IMR-90 (cell line): ENCODE data around the gene SMIM36. TPM values are rescaled to one million over a fixed set of nuclear protein-coding genes. Genes with fewer than 3 reads are reported as not detected.

ENCODE experiments used
- ATAC-seq: fragments of 200-7000 bp; cut with Tn5 transposase; 2 replicates; pipeline ENCODE4 v1.9.1; 2020; ENCODE audit warnings: low read depth, mild to moderate bottlenecking, moderate library complexity
- BruUV-seq: library from RNA; stranded (reverse); fragments of 400-500 nt; replicated peaks from 2 replicates; lab custom pipeline; 2021; lab: Mats Ljungman, UMichigan
- CTCF ChIA-PET: fragments of 300-600 bp; formaldehyde crosslinking; extraction: SDS; loops from one replicate; lab custom pipeline; 2021; ENCODE audit warnings: antibody characterized with exemption; lab: Yijun Ruan, JAX
- POLR2A ChIA-PET: fragments of 300-600 bp; sonication (Branson Sonifier 250); formaldehyde crosslinking; loops from one replicate; lab custom pipeline; 2022; ENCODE audit warnings: antibody characterized with exemption; ENCODE audit not compliant: unreplicated experiment; lab: Charles Lee
- DNase-seq: peaks from one replicate; pipeline ENCODE4 v3.0.0; 2013
- H2AFZ ChIP-seq: replicated peaks from 2 replicates; pipeline ENCODE3; 2013; ENCODE audit warnings: low read length, mild to moderate bottlenecking; ENCODE audit not compliant: poor library complexity
- H2AK5ac ChIP-seq: 2 replicates; pipeline ENCODE4 v1.6.1; 2013; ENCODE audit warnings: low read depth, low read length, inconsistent platforms
- H2AK9ac ChIP-seq: replicated peaks from 2 replicates; pipeline ENCODE3; 2013; ENCODE audit warnings: mild to moderate bottlenecking, low read depth, low read length, moderate library complexity; ENCODE audit not compliant: poor library complexity
- H2BK120ac ChIP-seq: 2 replicates; pipeline ENCODE4 v1.6.1; 2013; ENCODE audit warnings: low read depth, low read length, inconsistent platforms
- H2BK15ac ChIP-seq: 3 replicates; pipeline ENCODE4 v1.6.1; 2013; ENCODE audit warnings: low read depth, low read length, inconsistent platforms
- H2BK20ac ChIP-seq: 2 replicates; pipeline ENCODE4 v1.6.1; 2013; ENCODE audit warnings: low read depth, mild to moderate bottlenecking, inconsistent platforms, low read length, moderate library complexity
- H2BK5ac ChIP-seq: 2 replicates; pipeline ENCODE4 v1.6.1; 2013; ENCODE audit warnings: mild to moderate bottlenecking, low read depth, low read length, inconsistent platforms; ENCODE audit not compliant: poor library complexity, severe bottlenecking
- H3K14ac ChIP-seq: replicated peaks from 2 replicates; pipeline ENCODE4 v1.6.1; 2013; ENCODE audit warnings: low read depth, low read length, inconsistent platforms
- H3K18ac ChIP-seq: 2 replicates; pipeline ENCODE4 v1.6.1; 2013; ENCODE audit warnings: low read depth, low read length, control low read depth
- H3K23ac ChIP-seq: 2 replicates; pipeline ENCODE4 v1.6.1; 2013; ENCODE audit warnings: low read depth, low read length, inconsistent platforms
- H3K27ac ChIP-seq: 2 replicates; pipeline ENCODE4 v1.5.1; 2013; ENCODE audit warnings: mild to moderate bottlenecking, control low read depth, low read length; ENCODE audit not compliant: insufficient read depth
- H3K27me3 ChIP-seq: 2 replicates; pipeline ENCODE4 v1.6.1; 2013; ENCODE audit warnings: low read length; ENCODE audit not compliant: control insufficient read depth, insufficient read depth
- H3K36me3 ChIP-seq: 2 replicates; pipeline ENCODE4 v1.6.1; 2013; ENCODE audit warnings: low read length, mixed read lengths; ENCODE audit not compliant: control insufficient read depth, insufficient read depth
- H3K4ac ChIP-seq: 2 replicates; pipeline ENCODE4 v1.6.1; 2013; ENCODE audit warnings: low read depth, low read length, inconsistent platforms
- H3K4me1 ChIP-seq: 2 replicates; pipeline ENCODE4 v1.6.1; 2013; ENCODE audit warnings: low read length, mixed read lengths; ENCODE audit not compliant: control insufficient read depth, insufficient read depth
- H3K4me2 ChIP-seq: 2 replicates; pipeline ENCODE4 v1.6.1; 2013; ENCODE audit warnings: low read depth, mild to moderate bottlenecking, control low read depth, low read length, moderate library complexity
- H3K4me3 ChIP-seq: 2 replicates; pipeline ENCODE4 v1.5.1; 2013; ENCODE audit warnings: low read depth, mild to moderate bottlenecking, control low read depth, low read length, moderate library complexity; ENCODE audit not compliant: insufficient read depth
- H3K56ac ChIP-seq: 2 replicates; pipeline ENCODE4 v1.6.1; 2013; ENCODE audit warnings: low read length, inconsistent platforms; ENCODE audit not compliant: insufficient read depth; ENCODE audit errors: extremely low read depth
- H3K79me1 ChIP-seq, 2 experiments: 2 replicates each; pipeline ENCODE4 v1.6.1; 2013; ENCODE audit warnings: low read length in 2 of 2, inconsistent platforms in 1 of 2, low read depth in 1 of 2
- H3K9ac ChIP-seq: 2 replicates; pipeline ENCODE4 v1.6.1; 2013; ENCODE audit warnings: low read depth, low read length, control low read depth
- H3K9me1 ChIP-seq: 2 replicates; pipeline ENCODE4 v1.6.1; 2013; ENCODE audit warnings: low read length, inconsistent platforms; ENCODE audit not compliant: insufficient read depth
- H3K9me3 ChIP-seq: 2 replicates; pipeline ENCODE4 v1.6.1; 2013; ENCODE audit warnings: low read length; ENCODE audit not compliant: control insufficient read depth, insufficient read depth
- H4K20me1 ChIP-seq: 2 replicates; pipeline ENCODE4 v1.6.1; 2013; ENCODE audit warnings: low read length, inconsistent platforms; ENCODE audit not compliant: insufficient read depth
- H4K5ac ChIP-seq: 2 replicates; pipeline ENCODE4 v1.6.1; 2013; ENCODE audit warnings: mild to moderate bottlenecking, low read depth, low read length, control low read depth
- H4K8ac ChIP-seq, 2 experiments: 2 replicates each; pipeline ENCODE4 v1.6.1; 2013; ENCODE audit warnings: low read depth in 2 of 2, low read length in 2 of 2, control low read depth in 1 of 2, inconsistent platforms in 1 of 2
- H4K91ac ChIP-seq: 2 replicates; pipeline ENCODE4 v1.6.1; 2013; ENCODE audit warnings: low read depth, low read length, inconsistent platforms; ENCODE audit not compliant: insufficient read depth
- BHLHE40 ChIP-seq: fragments of 150-350 bp; IDR thresholded peaks from 2 replicates; pipeline ENCODE4 v1.6.1; 2016; ENCODE audit warnings: mild to moderate bottlenecking, low read depth, low read length
- CTCF ChIP-seq: conservative IDR thresholded peaks from 2 replicates; pipeline ENCODE4 v1.5.1; 2012; ENCODE audit warnings: mild to moderate bottlenecking, low read depth, low read length, improper control_type of control experiment
- ELK1 ChIP-seq: fragments of 150-350 bp; IDR thresholded peaks from 2 replicates; pipeline ENCODE4 v1.6.1; 2016; ENCODE audit warnings: low read depth, mild to moderate bottlenecking, low read length, moderate library complexity, borderline replicate concordance
- MAFK ChIP-seq: IDR thresholded peaks from 2 replicates; pipeline ENCODE4 v1.6.1; 2012; ENCODE audit warnings: low read depth, low read length, improper control_type of control experiment
- MAZ ChIP-seq: IDR thresholded peaks from 2 replicates; pipeline ENCODE4 v1.6.1; 2012; ENCODE audit warnings: low read depth, mild to moderate bottlenecking, low read length, improper control_type of control experiment, moderate library complexity, borderline replicate concordance
- MXI1 ChIP-seq: IDR thresholded peaks from 2 replicates; pipeline ENCODE4 v1.6.1; 2012; ENCODE audit warnings: low read depth, mild to moderate bottlenecking, low read length, moderate library complexity, borderline replicate concordance
- NFE2L2 ChIP-seq: fragments of 150-350 bp; IDR thresholded peaks from 2 replicates; pipeline ENCODE4 v1.6.1; 2016; ENCODE audit warnings: low read depth, mild to moderate bottlenecking, low read length
- SMC3 ChIP-seq: fragments of 150-350 bp; IDR thresholded peaks from 2 replicates; pipeline ENCODE4 v1.6.1; 2016; ENCODE audit warnings: low read depth, mild to moderate bottlenecking, antibody characterized with exemption, low read length, moderate library complexity
- USF2 ChIP-seq: fragments of 150-350 bp; IDR thresholded peaks from 2 replicates; pipeline ENCODE4 v1.6.1; 2017; ENCODE audit warnings: mild to moderate bottlenecking, antibody characterized with exemption, low read length, low read depth
- WGBS, 2 experiments: methylation state at CpG; one replicate each; pipeline versions ENCODE4 v1.1.5 to v1.1.7; 2013; ENCODE audit warnings: missing lambda C conversion rate in 2 of 2; ENCODE audit not compliant: insufficient read length in 1 of 2; ENCODE audit errors: extremely low coverage in 2 of 2; 5-methylcytosine and 5-hydroxymethylcytosine counted together
- dilution Hi-C: fragments of 300-500 bp; cut with HindIII; formaldehyde crosslinking; loops from one replicate; pipeline ENCODE4 v1.14.3; 2018; ENCODE audit warnings: low sequenced_read_pairs; ENCODE audit not compliant: unreplicated experiment
- in situ Hi-C: fragments of 300-500 bp; cut with MboI; formaldehyde crosslinking; loops from 3 replicates; pipeline ENCODE4 v1.14.3; 2019; ENCODE audit warnings: low sequenced_read_pairs, inconsistent platforms, mixed read lengths
- intact Hi-C: fragments of 100-400 bp; cut with micrococcal nuclease; formaldehyde crosslinking; loops from 2 replicates; pipeline ENCODE4 v1.10.0; 2022
- polyA plus RNA-seq, 3 experiments: library from polyadenylated mRNA; depleted of rRNA; stranded (reverse); fragments of >200 nt; gene quantifications; 2 replicates each; pipeline ENCODE4 v1.2.3, GENCODE V29; 2012; ENCODE audit warnings: low replicate concordance in 1 of 3
- total RNA-seq: library from RNA; depleted of rRNA; stranded (reverse); fragments of >200 nt; gene quantifications from 2 replicates; pipeline ENCODE4 v1.2.3, GENCODE V29; 2012

The SMIM36 gene
- total and polyA plus RNA-seq, 2 of the 4 experiments (the other 2 are of a cell fraction) = not detected

- Histone ChIP-seq H2BK120ac (no peak overlapping the region), H3K56ac (no peak overlapping the region), H2AFZ (no peak overlapping the region), H3K4ac (no peak overlapping the region), H4K8ac (no peak overlapping the region), H3K4me2 (no peak overlapping the region), H2BK5ac (no peak overlapping the region), H3K18ac (no peak overlapping the region), H4K5ac (no peak overlapping the region), H3K14ac (no peak overlapping the region), H3K9ac (no peak overlapping the region), H3K4me3 (no peak overlapping the region), H3K79me1 (peaks cover 4 to 11% of the 10 kb centered on the region in 2 experiments; a peak in 3 of 4 replicates), H4K91ac (no peak overlapping the region), H3K9me1 (no peaks in the 10 kb centered on the region), H3K27me3 (peaks cover 2% of the 10 kb centered on the region; the same call in 1 of the 2 replicates), H2AK5ac (no peak overlapping the region), H3K36me3 (no peaks in the 10 kb centered on the region), H3K9me3 (no peaks in the 10 kb centered on the region), H2BK20ac (no peak overlapping the region), H4K20me1 (0 out of 2 replicates have a peak, but pooled peaks cover 3% of the 10 kb centered on the region), H3K4me1 (0 out of 2 replicates have a peak, but pooled peaks cover 3% of the 10 kb centered on the region), H2BK15ac (no peak overlapping the region), H3K23ac (no peak overlapping the region), H3K27ac (no peak overlapping the region), H2AK9ac (no peak overlapping the region)
- in situ Hi-C loops = no loop called here
- no CpG with 5 or more reads among the region's 4 CpGs for WGBS, 2 experiments
- no peak for DNase-seq
- no peak for ATAC-seq
- intact Hi-C loops = loop anchor here (10.0 kb wide), 1 partner anchor 330 kb away; the partner anchor contains the start of gene PCTP
- dilution Hi-C loops = no loop called here
- no TSS peak for BruUV-seq
- POLR2A ChIA-PET = no interaction called here
- TF ChIP-seq CTCF = no peak
- no peak for TF ChIP-seq ELK1
- TF ChIP-seq MAZ = no peak
- no peak for TF ChIP-seq USF2
- no peak for TF ChIP-seq BHLHE40
- no peak for TF ChIP-seq SMC3
- TF ChIP-seq NFE2L2 = no peak
- TF ChIP-seq MAFK = no peak
- TF ChIP-seq MXI1 = no peak
- CTCF ChIA-PET = interaction anchor here (1.6 kb wide), 1 partner anchor 68 kb away, joined by 4 read pairs; no protein-coding TSS in a partner anchor
These were observed 86.2 kb downstream of the SMIM36 start for GRCh38 chr17:55424893-55425540.
